HG03457 (cell line): ENCODE measurements around the gene TMEM163.

ENCODE experiments used
- ATAC-seq: cut with Tn5 transposase; IDR thresholded peaks from one replicate; pipeline ENCODE4 v1.9.1; 2021; ENCODE audit warnings: moderate number of reproducible peaks; ENCODE audit not compliant: unreplicated experiment

TMEM163 gene

GRCh38 chr2:134446383-134447017 is 272.3 kb downstream of the TMEM163 start:
- ATAC-seq, result no peak

GRCh38 chr2:134445985-134446382 is 272.8 kb downstream of the TMEM163 start:
- ATAC-seq, result no peak

GRCh38 chr2:134445116-134445515 is 273.7 kb downstream of the TMEM163 start:
- ATAC-seq, result no peak

GRCh38 chr2:134443814-134444480 is 274.9 kb downstream of the TMEM163 start:
- no peak for ATAC-seq

- ATAC-seq, result no peak
These were observed 277.5 kb downstream of the TMEM163 start for GRCh38 chr2:134441153-134441863.

GRCh38 chr2:134440336-134440909 is 278.4 kb downstream of the TMEM163 start:
- ATAC-seq, result no peak

GRCh38 chr2:134438371-134438770 is 280.4 kb downstream of the TMEM163 start:
- ATAC-seq, result no peak

- ATAC-seq, result no peak
These were observed 282.1 kb downstream of the TMEM163 start for GRCh38 chr2:134436706-134437105.

GRCh38 chr2:134435936-134436335 is 282.9 kb downstream of the TMEM163 start:
- no peak for ATAC-seq

- ATAC-seq, result no peak
These were observed 283.3 kb downstream of the TMEM163 start for GRCh38 chr2:134435505-134435904.

GRCh38 chr2:134433979-134434378 is 284.8 kb downstream of the TMEM163 start:
- no peak for ATAC-seq

- ATAC-seq, result no peak
These were observed 285.3 kb downstream of the TMEM163 start for GRCh38 chr2:134433469-134433868.

GRCh38 chr2:134432435-134432883 is 286.3 kb downstream of the TMEM163 start:
- ATAC-seq, result no peak

GRCh38 chr2:134431838-134432434 is 286.9 kb downstream of the TMEM163 start:
- no peak for ATAC-seq

- ATAC-seq, result no peak
These were observed 288.9 kb downstream of the TMEM163 start for GRCh38 chr2:134429886-134430285.

- ATAC-seq, result no peak
These were observed 292.1 kb downstream of the TMEM163 start for GRCh38 chr2:134426721-134427120.

GRCh38 chr2:134425724-134426496 is 292.9 kb downstream of the TMEM163 start:
- ATAC-seq, result no peak

GRCh38 chr2:134421556-134422328 is 297.1 kb downstream of the TMEM163 start:
- no peak for ATAC-seq

GRCh38 chr2:134420920-134421319 is 297.9 kb downstream of the TMEM163 start:
- no peak for ATAC-seq

GRCh38 chr2:134420259-134420658 is 298.5 kb downstream of the TMEM163 start:
- no peak for ATAC-seq
